Frontal cortex (tissue), 4 donors: ENCODE results near the gene HSPG2. TPM values are rescaled to one million over a fixed set of nuclear protein-coding genes. Genes with fewer than 3 reads are reported as not detected.

Source experiments
- DNase-seq, 2 donors: peaks; one replicate each; pipeline ENCODE4 v3.0.0; 2012; ENCODE audit warnings: low spot score in 2 of 2
- FAIRE-seq: peaks from 2 replicates; lab custom pipeline; 2012; peaks lifted over from hg19 to GRCh38; lab: Jason Lieb, UNC
- total RNA-seq: library from RNA; depleted of rRNA; stranded (reverse); fragments of >200 nt; gene quantifications from one replicate; pipeline ENCODE4 v1.2.3, GENCODE V29; 2014
- donor health status: control.
- donor health status: control.
- donor health status: control.

Gene HSPG2
- total RNA-seq, 1 donor from 2014 or later = 4.5 TPM

DNA sequence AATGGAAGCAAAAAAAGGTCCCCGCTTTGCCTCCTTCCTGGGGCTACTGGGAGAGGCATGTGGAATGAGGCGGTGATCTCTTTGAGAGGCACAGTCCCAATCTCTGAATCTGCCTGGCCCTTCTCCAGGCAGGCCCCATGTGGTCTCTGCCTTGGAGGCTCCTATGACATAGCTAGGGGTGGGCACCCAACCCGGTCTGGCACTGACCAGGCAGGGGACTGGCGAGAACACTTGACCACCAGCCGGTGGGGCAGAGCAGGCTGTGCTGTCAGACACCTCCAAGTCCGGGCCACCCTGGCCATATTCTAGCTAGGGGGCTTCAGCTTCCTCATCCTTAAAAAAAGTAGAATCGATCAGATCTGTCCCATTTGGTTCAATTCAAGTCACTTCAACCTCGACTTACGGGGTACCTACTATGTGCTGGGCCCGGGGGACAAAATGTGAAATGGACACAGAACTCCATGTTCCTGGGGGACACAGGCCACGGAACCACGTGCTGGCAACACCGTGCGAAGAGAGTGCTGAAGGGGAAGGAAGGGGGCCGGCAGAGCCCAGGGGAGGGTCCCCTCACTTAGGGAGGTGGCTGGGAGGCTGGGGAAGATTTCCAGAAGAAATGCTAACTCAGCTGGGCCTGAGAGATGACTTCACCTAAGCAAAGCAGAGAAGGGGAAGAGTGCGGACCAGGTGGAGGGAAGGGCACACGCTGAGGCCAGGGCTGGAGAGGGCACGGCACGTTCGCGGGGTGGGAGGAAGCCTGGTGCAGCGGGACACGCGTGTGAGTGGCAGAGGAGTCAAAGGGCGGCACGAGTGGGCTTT, 33.3 kb downstream of the HSPG2 start:
- no peak for FAIRE-seq
- DNase-seq = no peak

DNA sequence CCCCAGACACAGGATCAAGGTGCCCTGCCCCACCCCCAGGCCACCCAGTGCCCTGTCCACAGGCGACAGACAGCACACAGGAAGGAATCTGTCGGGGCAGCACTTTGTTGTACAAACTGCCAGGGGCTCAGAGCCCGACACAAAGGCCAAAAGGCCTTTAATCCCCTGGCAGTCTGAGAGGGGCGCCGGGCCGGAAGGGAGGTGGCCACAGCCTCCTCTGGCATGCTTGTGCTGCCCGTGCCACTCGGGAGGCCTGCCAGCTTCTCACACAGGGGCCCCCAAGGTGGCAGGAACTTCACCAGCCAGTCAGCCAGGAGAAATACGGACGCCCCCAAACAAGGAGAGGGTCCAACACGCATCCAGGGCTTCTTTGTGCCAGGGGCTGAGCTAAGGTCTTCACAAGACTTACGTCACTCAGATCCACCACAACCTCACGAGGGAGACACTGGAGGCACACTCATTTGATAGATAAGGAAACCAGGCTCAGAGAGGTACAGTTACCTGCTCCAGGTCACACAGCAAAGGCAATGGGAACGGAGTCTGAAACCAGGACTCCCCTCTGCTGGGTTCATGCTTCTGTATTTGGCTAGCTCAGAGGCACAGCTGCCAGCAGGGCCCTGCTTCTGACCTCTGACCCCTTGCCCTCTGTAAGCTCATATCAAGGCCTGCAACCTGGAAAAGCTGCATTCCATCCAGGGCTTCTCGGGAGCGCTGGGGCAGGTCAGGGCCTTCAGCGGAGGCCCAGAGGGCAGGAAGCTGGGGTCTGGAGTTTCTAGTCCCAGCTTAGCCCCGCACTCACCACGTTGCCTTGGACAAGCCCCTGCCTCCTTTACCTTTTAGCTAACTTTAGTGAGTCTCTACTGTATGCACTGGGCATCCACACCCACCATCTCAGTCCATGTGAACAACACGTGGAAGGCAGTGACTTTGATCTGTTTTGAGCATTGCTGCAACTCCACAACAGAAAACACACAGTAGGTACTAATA, 34.8 kb downstream of the HSPG2 start:
- FAIRE-seq (no peak), DNase-seq (no peak)

GRCh38 chr1:21901473-21901847, 35.6 kb downstream of the HSPG2 start:
- no peak for FAIRE-seq

GRCh38 chr1:21900766-21901472, 36.2 kb downstream of the HSPG2 start:
- FAIRE-seq (no peak), DNase-seq (no peak)

More at GRCh38 chr1:21901473-21901847, 35.6 kb downstream of the HSPG2 start:
- DNase-seq = no peak

DNA sequence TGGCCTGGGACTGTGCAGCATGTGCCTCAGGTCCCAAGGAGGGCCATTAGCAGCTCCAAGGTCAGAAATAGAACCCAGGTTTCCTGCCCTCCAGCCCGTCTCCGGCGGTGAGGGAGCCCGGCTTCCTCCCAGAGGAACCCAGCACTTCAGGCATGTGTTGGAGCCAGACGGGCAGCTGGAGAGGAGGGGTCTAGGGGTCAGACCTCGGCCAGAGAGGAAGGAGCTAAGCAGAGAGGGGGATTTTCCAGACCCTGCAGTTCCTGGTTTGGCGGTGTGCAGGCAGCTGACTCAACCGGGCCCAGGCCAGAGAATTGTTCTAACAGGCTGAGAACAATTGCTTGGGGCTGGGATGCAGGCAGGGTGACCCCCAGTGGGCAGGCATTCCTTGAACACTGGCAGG, 37.1 kb downstream of the HSPG2 start:
- no peak for FAIRE-seq

GRCh38 chr1:21899267-21899810, 37.8 kb downstream of the HSPG2 start:
- FAIRE-seq = no peak

More for the DNA sequence above, 37.1 kb downstream of the HSPG2 start:
- DNase-seq = no peak

GRCh38 chr1:21898326-21899200, 38.5 kb downstream of the HSPG2 start:
- no peak for DNase-seq
- FAIRE-seq = no peak

More at GRCh38 chr1:21899267-21899810, 37.8 kb downstream of the HSPG2 start:
- no peak for DNase-seq

DNA sequence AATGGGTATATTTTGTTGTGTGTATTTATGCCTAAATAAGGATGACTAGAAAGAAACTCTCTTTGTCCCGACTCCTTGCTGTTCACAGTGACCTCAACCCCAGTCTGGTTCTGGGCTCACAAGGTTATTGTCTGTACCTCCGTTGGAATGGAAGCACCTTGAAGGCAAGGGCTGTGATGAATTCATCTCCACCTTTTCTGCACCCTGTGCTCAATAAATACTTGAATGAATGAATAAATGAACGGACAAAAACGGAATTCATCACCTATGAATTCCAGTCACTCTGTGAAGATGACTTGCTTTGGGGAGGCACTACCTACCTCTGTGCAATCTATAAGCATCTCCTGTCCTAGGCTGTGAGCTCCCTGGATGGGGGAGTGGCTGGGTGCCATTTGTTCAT, 39.3 kb downstream of the HSPG2 start:
- FAIRE-seq (no peak), DNase-seq (no peak)

GRCh38 chr1:21896652-21897532, 40.2 kb downstream of the HSPG2 start:
- DNase-seq (no peak), FAIRE-seq (no peak)

GRCh38 chr1:21896026-21896425, 41.1 kb downstream of the HSPG2 start:
- DNase-seq (no peak), FAIRE-seq (no peak)

DNA sequence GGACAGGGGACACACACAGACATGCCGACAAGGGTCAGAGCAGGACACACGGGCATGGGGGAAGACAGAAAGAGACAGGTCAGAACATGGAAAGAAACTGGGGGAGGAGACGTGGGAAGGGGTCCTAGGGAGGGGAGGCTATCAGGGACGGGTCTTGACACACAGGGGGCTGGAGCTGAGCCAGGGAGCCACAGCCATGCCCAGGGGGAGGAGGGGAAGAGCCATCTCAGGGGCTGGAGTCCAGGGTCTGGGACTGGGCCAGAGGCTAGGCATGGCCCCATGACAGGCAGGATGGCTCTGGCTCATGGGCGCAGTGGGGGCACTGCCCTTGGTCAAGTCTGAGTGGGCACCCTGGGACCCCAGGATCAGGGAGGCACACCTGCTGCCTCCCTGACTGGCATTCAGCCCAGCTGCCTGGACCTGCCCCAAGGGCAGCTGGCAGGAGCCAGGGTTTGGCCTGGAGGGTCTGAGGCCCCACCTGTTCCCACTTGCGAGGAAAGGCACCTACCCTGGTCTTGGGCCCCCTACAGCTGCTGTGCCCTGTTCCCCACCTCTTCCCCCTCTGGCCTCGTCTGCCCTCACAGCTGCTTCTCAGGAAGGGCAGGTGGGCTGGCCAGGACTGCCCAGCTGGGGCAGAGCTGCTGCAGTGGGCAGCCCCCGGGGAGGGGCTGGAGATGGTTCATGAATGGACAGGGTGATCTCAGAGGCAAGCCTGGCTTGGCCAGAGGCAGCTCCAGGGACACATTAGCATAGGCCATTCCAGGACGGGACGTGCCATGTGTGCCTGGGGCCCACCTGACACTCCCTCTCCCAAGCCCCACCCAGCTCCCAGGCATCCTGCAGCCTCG, 42.9 kb downstream of the HSPG2 start:
- DNase-seq = no peak
- no peak for FAIRE-seq

DNA sequence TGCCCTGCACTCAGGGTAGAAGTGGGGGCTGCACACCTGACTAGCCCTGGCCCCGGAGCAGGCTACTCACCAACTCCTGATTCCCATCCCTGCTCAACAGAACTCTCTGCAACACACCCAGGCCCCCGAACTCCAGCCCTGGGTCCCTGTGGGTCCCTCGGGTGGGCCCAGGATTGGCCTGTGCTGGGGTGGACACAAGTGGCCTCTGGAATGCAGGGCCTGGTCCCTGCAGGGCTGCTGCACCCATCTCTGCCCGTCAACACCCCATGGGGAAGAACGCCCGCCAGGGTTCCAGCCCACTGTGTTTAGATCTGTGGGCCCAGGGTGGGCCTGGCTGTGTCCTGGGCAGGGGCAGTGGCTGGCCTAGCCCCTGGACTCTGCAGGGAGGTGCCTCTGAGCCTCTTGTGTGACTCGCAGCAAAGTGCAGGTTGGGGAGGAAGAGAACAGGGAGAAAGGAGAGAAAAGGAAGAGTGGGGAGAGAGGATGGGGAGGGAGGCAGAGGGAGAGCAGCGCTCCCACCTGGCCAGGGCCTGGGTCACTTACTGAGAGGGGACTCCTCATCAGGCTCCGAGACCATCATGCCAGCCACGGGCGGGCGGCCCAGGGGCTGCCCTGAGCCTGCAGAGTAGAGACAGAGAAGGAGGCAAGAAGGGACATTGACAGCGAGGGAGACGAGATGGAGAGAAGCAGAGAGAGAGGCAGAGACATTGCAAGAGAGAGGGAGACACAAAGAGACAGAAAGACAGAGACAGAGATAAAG, 43.9 kb downstream of the HSPG2 start:
- DNase-seq = no peak
- FAIRE-seq = no peak

DNA sequence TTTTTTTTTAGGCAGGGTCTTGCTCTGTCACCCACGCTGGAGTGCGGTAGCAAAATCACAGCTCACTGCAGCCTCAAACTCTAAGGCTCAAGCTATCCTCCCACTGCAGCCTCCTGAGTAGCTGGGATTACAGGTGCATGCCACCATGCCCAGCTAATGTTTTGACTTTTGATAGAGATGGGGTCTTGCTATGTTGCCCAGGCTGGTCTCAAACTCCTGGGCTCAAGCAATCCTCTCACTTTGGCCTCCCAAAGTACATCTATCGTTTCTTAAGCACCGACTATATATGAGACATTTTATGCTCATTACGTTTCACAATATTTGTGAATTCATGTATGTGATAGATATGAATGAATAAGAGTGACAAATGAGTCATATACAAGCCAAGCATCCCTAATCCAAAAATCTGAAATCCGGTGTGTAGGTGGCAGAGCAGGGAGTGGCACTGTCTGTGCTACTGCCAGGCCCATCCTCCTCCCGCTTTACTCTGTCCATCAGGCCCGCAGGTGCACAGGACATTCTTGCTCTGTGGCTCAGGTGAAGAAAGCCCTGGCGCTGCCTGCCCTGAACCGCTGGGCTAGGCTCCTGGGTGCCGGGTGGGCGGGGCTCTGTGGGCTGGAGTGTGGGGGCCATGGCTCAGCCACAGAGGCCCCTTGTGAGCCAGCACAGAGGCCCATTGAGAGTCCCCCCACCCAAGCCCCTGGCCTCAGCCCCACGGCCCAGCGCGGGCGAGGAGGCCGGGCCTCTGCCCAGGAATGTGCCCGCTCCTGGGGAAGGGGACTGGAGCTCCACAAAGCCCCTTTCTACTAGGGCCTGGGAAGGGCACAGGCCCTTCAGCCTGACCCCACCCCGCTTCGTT, 45.3 kb downstream of the HSPG2 start:
- no peak for FAIRE-seq

DNA sequence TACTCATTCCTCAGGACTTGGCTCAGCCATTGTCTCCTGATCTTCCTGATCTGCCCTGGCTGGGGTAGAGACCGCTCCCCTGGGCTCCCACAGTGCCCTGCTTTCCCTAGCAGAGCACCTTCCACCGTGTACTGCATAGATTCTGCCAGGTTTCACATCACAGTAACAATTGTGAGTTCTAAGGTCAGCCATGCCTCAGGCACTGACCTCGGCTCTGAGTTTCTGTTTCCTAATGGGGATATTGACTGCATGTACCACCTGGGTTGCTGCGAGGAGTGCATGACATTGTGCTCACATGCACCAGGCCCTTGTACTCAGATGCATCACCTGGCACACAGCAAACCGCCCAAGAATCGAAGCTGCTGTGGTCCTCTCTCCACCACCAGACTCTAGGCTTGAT, 46.0 kb downstream of the HSPG2 start:
- no peak for DNase-seq
- no peak for FAIRE-seq

More for the DNA sequence above, 45.3 kb downstream of the HSPG2 start:
- DNase-seq = no peak

- FAIRE-seq = no peak
These were observed 48.6 kb downstream of the HSPG2 start for GRCh38 chr1:21888500-21888899.

More at GRCh38 chr1:21888500-21888899, 48.6 kb downstream of the HSPG2 start:
- no peak for DNase-seq
